Measurements from ENCODE around the gene ZNF423. TPM values are rescaled to one million over a fixed set of nuclear protein-coding genes. Genes with fewer than 3 reads are reported as not detected.
"Not testable (repeated sequence)": the region's sequence is repeated elsewhere in the genome, so short reads cannot be mapped to it uniquely, and the experiment has no call there.

Gene ZNF423
- total RNA-seq, 1 donor from 2014 or later: 10.7 TPM

DNA sequence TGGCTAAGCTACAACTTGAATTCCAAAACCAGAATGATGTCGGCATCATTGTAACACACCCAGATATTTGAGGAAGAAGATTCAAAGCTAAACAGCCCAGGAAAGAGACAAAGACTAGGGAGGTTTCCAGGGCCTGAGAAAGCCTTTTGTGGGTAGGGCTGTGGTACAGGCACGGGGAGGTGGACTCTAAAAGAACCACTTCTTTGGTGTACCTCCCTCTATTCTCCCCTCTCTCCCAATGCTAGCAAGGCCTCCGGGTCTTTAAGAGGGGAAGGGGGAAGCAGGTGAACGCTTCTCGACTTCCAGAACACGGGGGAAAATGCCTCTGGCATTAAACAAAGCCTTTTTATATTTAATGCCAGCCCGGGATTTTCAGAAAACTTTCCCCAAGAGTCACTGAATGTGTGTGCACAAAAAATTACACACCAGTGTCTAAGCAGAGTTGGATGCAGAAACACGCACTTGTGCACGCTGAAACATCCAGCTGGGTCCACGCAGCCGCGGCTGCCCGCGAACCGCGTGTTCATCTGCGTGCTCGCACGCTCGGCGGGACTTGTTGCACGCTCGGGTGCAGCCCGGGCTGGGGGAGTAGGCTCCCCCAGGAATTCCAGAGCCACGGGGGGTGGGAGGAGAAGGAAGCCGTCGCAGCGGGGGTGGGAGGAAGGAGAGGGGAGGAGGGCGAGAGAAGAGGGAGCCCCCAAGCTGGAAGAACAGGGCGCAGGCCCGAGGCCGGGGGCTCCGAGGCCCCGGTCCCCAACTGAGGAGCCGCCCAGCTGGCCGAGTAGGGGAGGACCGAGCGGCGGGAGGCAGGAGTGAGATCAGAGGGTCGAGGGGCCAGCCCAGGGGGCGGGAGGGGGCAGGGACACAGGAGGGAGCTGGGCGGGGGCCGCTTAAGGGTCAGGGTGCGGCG lies 20.1 kb upstream of the ZNF423 start:
- Histone ChIP-seq H3K27me3 (ENCODE audit: low read depth) (peaks cover 8% of the 10 kb centered on the region), H3K27ac (no peak overlapping the region), H3K4me1 (peaks cover 8% of the 10 kb centered on the region), H3K9me3 (no peaks in the 10 kb centered on the region), H3K4me3 (peak overlapping the region; percentile 44), H3K36me3 (no peaks in the 10 kb centered on the region)
- TF ChIP-seq, protein P1, sequence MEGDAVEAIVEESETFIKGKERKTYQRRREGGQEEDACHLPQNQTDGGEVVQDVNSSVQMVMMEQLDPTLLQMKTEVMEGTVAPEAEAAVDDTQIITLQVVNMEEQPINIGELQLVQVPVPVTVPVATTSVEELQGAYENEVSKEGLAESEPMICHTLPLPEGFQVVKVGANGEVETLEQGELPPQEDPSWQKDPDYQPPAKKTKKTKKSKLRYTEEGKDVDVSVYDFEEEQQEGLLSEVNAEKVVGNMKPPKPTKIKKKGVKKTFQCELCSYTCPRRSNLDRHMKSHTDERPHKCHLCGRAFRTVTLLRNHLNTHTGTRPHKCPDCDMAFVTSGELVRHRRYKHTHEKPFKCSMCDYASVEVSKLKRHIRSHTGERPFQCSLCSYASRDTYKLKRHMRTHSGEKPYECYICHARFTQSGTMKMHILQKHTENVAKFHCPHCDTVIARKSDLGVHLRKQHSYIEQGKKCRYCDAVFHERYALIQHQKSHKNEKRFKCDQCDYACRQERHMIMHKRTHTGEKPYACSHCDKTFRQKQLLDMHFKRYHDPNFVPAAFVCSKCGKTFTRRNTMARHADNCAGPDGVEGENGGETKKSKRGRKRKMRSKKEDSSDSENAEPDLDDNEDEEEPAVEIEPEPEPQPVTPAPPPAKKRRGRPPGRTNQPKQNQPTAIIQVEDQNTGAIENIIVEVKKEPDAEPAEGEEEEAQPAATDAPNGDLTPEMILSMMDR (IDR thresholded peaks at IDR 0.05): no peak
- intact Hi-C loops (cut with DNase I): no loop called here
- ATAC-seq (peak; percentile 13 to 18), DNase-seq (no peak)

DNA sequence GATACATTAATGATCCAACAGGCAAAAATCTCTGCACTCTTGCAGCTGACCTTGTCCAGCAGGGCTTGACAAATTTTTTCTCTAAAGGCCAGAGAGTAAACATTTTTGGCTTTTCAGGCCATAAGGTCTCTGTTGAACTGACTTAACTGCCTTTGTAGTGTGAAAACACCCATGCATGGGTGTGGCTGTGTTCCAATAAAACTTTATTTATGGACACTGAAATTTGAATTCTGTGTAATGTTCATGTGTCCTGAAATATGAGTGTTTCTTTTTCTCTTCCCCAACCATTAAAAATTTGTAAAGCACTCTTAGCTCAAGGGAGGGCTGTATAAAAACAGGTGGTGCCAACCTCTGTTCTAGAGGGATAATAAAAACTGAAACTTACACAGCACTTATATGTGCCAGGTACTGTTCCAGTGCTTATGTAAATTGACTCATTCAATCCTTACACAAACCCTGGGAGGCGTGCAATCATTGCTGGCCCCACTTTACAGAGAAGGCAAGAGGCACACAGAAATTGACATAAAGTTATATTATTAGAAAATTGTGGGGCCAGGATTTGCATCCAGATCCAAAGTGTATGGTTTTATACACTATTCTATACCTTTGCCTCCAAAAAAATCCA lies 18.8 kb upstream of the ZNF423 start:
- Histone ChIP-seq H3K4me1 (peaks cover 8% of the 10 kb centered on the region), H3K4me3 (no peak overlapping the region), H3K27me3 (ENCODE audit: low read depth) (peaks cover 8% of the 10 kb centered on the region), H3K9me3 (no peaks in the 10 kb centered on the region), H3K36me3 (no peaks in the 10 kb centered on the region), H3K27ac (no peak overlapping the region)
- ATAC-seq (no peak), DNase-seq (no peak)
- TF ChIP-seq, protein P1 (IDR thresholded peaks at IDR 0.05): no peak
- intact Hi-C loops (cut with DNase I): no loop called here

DNA sequence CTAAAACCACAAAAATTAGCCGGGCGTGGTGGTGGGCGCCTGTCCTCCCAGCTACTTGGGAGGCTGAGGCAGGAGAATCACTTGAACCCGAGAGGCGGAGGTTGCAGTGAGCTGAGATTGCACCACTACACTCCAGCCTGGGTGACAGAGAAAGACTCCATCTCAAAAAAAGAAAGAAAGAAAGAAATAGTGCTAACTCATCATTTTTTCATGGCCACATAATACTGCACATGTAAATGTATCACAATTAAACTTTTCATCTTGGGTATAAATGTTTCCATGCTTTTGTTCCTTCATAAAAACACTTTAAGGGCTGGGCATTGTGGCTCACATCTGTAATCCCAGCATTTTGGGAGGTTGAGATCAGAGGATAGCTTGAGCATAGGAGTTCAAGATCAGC lies 15.9 kb upstream of the ZNF423 start:
- intact Hi-C loops (cut with DNase I); H3K27ac ChIP-seq; H3K27me3 ChIP-seq (ENCODE audit: low read depth); H3K9me3 ChIP-seq; ATAC-seq; H3K4me1 ChIP-seq; H3K36me3 ChIP-seq; DNase-seq; H3K4me3 ChIP-seq: not testable (repeated sequence)

DNA sequence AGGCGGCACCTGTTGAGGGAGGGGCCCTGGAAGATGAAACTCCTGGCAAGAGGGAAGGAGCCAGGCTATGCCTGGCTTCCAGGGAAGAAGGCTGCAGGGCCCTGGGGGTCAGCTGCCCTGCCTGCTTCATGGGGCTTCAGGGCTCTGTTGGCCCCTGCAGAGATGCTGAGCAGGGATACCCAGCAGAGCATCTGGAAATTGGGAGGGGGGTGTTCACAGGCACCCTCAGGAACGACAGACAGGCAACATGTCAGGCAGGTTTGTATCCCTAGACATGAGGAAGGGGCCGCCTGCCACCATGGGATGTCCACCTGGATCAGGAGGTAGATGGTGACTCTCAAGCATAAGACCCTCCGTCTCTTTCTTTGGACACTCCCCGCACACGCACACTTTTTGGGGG lies 13.8 kb upstream of the ZNF423 start:
- TF ChIP-seq, protein P1 (IDR thresholded peaks at IDR 0.05): no peak
- no peak for DNase-seq
- Histone ChIP-seq H3K27me3 (ENCODE audit: low read depth) (no peaks in the 10 kb centered on the region), H3K9me3 (no peaks in the 10 kb centered on the region), H3K27ac (no peak overlapping the region), H3K4me1 (no peaks in the 10 kb centered on the region), H3K4me3 (no peak overlapping the region), H3K36me3 (no peaks in the 10 kb centered on the region)
- no peak for ATAC-seq
- intact Hi-C loops (cut with DNase I): no loop called here

DNA sequence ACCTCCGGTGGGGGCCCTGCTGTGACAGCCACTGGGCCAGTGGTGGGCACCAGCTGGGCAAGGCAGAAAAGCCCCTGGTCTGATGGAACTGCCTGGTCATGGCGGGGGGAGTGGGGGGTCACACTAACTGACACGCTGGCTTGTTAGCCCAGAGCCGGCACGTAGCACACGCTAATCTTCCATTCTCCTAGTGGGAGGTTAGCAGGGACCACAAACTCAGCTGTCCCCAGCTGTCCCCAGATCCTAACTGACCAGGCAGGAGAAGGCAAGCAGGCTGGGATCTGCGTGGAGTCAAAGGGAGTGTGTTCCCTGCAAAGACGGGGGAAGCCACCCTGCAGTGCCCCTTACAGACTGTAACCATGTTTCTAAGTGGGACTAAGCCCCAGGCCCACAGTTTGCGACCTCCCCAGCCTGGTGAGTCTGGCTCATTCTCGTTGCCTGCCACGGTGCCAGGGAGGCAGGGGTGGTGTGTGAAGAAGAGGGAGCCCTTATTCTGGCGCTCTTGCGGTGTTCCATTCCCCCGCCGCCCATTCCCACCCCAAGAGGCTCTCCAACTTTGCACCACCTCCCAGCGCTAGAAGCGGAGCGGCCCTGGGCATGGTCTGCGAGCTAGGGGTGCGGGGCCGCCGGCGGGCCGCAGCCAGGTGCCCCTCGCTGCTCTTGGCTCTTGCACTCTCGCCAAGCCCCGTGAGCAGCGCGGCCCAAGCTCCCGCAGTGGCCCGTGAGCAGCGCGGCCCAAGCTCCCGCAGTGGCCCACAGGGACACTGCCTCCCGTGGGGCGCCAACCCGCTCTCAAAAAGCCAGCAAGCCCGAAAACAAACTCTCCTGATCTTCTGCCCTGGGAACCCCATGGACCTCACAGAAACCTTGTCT lies 12.1 kb upstream of the ZNF423 start:
- no peak for DNase-seq
- intact Hi-C loops (cut with DNase I): no loop called here
- Histone ChIP-seq H3K4me3 (no peak overlapping the region), H3K9me3 (no peaks in the 10 kb centered on the region), H3K27me3 (ENCODE audit: low read depth) (no peaks in the 10 kb centered on the region), H3K36me3 (no peaks in the 10 kb centered on the region), H3K4me1 (no peaks in the 10 kb centered on the region), H3K27ac (no peak overlapping the region)
- TF ChIP-seq, protein P1 (IDR thresholded peaks at IDR 0.05): no peak
- ATAC-seq: peak in 1 of 2 donors; percentile 7
